C4-2B (cell line): ENCODE results near the gene ARHGAP5.

Experiments used
- H3K27ac ChIP-seq: fragments of 450-650 bp; 2 replicates; pipeline ENCODE4 v1.5.1; 2017
- CTCF ChIP-seq: fragments of 450-650 bp; conservative IDR thresholded peaks from 2 replicates; pipeline ENCODE4 v1.5.1; 2017; ENCODE audit warnings: mild to moderate bottlenecking
- ZFX ChIP-seq: fragments of 450-650 bp; IDR thresholded peaks from 2 replicates; pipeline ENCODE4 v1.6.1; 2017

ARHGAP5 gene

GRCh38 chr14:32137313-32137712, 60.2 kb downstream of the ARHGAP5 start:
- TF ChIP-seq ZFX (no peak), CTCF (no peak)
- no peak overlapping the region for H3K27ac ChIP-seq

GRCh38 chr14:32137892-32138291, 60.8 kb downstream of the ARHGAP5 start:
- TF ChIP-seq ZFX (no peak), CTCF (no peak)
- no peak overlapping the region for H3K27ac ChIP-seq

GRCh38 chr14:32142341-32142740, 65.2 kb downstream of the ARHGAP5 start:
- H3K27ac ChIP-seq: no peak overlapping the region
- no peak for TF ChIP-seq CTCF
- no peak for TF ChIP-seq ZFX

- TF ChIP-seq CTCF (no peak), ZFX (no peak)
- no peak overlapping the region for H3K27ac ChIP-seq
Observed at GRCh38 chr14:32142754-32143437, 65.8 kb downstream of the ARHGAP5 start.

- H3K27ac ChIP-seq: no peak overlapping the region
- TF ChIP-seq CTCF (no peak), ZFX (no peak)
Observed at GRCh38 chr14:32150392-32150791, 73.3 kb downstream of the ARHGAP5 start.

- no peak overlapping the region for H3K27ac ChIP-seq
- no peak for TF ChIP-seq CTCF
- no peak for TF ChIP-seq ZFX
Observed at GRCh38 chr14:32166029-32166428, 88.9 kb downstream of the ARHGAP5 start.

GRCh38 chr14:32166924-32167323, 89.8 kb downstream of the ARHGAP5 start:
- no peak overlapping the region for H3K27ac ChIP-seq
- no peak for TF ChIP-seq CTCF
- no peak for TF ChIP-seq ZFX
